HCT116 (cell line): ENCODE results near the gene SNTG2. TPM values are rescaled to one million over a fixed set of nuclear protein-coding genes. Genes with fewer than 3 reads are reported as not detected.

ENCODE experiments used
- ATAC-seq: fragments of 200-7000 bp; cut with Tn5 transposase; 2 replicates; pipeline ENCODE4 v1.9.1; 2020; ENCODE audit warnings: mild to moderate bottlenecking, moderate library complexity
- BruUV-seq: library from RNA; stranded (reverse); fragments of 400-500 nt; replicated peaks from 2 replicates; lab custom pipeline; 2021; lab: Mats Ljungman, UMichigan
- CTCF ChIA-PET: fragments of 300-600 bp; sonication (Branson Sonifier 250); formaldehyde crosslinking; loops from one replicate; lab custom pipeline; 2021; ENCODE audit warnings: antibody characterized with exemption; lab: Charles Lee
- POLR2A ChIA-PET: fragments of 300-600, 350-600 bp; sonication (Branson Sonifier 250); formaldehyde crosslinking; loops from one replicate; lab custom pipeline; 2021; ENCODE audit warnings: antibody characterized with exemption; lab: Charles Lee
- RAD21 ChIA-PET, 2 experiments: fragments of 300-600 bp; sonication (Branson Sonifier 250); formaldehyde crosslinking; loops; one replicate each; lab custom pipeline; 2023; ENCODE audit warnings: low total read pairs in 2 of 2; ENCODE audit not compliant: uncharacterized antibody in 2 of 2, unreplicated experiment in 2 of 2, low non-redundant PET in 1 of 2; lab: Charles Lee
- DNase-seq: peaks from one replicate; pipeline ENCODE4 v3.0.0-alpha.2; 2010; ENCODE audit warnings: low read depth, low spot score
- H2AFZ ChIP-seq: fragments of 200-600 bp; shearing (Covaris generic), sonication (generic); 2 replicates; pipeline ENCODE4 v1.6.1; 2017; ENCODE audit warnings: low read depth, mixed run types, mixed read lengths, antibody characterized with exemption, low read length; ENCODE audit not compliant: poor library complexity, severe bottlenecking
- H3K27ac ChIP-seq: 2 replicates; pipeline ENCODE4 v1.5.1; 2012; ENCODE audit warnings: low read depth, low read length
- H3K27me3 ChIP-seq: fragments of 200-600 bp; sonication (generic); 2 replicates; pipeline ENCODE4 v1.6.1; 2016; ENCODE audit warnings: mixed run types, low read length, mixed read lengths; ENCODE audit not compliant: insufficient read depth
- H3K36me3 ChIP-seq, 2 experiments: fragments of 200-500 bp in 1 of 2; fragments of 200-600 bp in 1 of 2; sonication (Bioruptor generic) in 1 of 2; sonication (generic) in 1 of 2; 2 replicates each; pipeline versions ENCODE4 v1.5.1 to v1.6.1; 2014 to 2016; ENCODE audit warnings: low read length in 2 of 2, inconsistent platforms in 1 of 2, mixed read lengths in 1 of 2, mixed run types in 1 of 2; ENCODE audit not compliant: insufficient read depth in 2 of 2, control insufficient read depth in 1 of 2
- H3K4me1 ChIP-seq, 2 experiments: fragments of 200-600 bp in 1 of 2; sonication (generic) in 1 of 2; 2 replicates each; pipeline versions ENCODE4 v1.5.1 to v1.6.1; 2012 to 2017; ENCODE audit warnings: low read length in 2 of 2, inconsistent platforms in 1 of 2, mild to moderate bottlenecking in 1 of 2, mixed read lengths in 1 of 2, mixed run types in 1 of 2, moderate library complexity in 1 of 2; ENCODE audit not compliant: insufficient read depth in 2 of 2, control insufficient read depth in 1 of 2
- H3K4me2 ChIP-seq: fragments of 200-600 bp; sonication (generic); 2 replicates; pipeline ENCODE4 v1.6.1; 2017; ENCODE audit warnings: mixed run types, low read length, mixed read lengths
- H3K4me3 ChIP-seq, 2 experiments: fragments of 200-600 bp in 1 of 2; sonication (generic) in 1 of 2; replicated peaks in 1 of 2; 2 replicates each; pipeline ENCODE4 v1.5.1; 2011 to 2016; ENCODE audit warnings: low read length in 2 of 2, control low read depth in 1 of 2, low read depth in 1 of 2, mild to moderate bottlenecking in 1 of 2, mixed read lengths in 1 of 2, mixed run types in 1 of 2
- H3K79me2 ChIP-seq: fragments of 200-600 bp; sonication (generic); 2 replicates; pipeline ENCODE4 v1.6.1; 2017; ENCODE audit warnings: mild to moderate bottlenecking, mixed run types, low read length, moderate library complexity, mixed read lengths; ENCODE audit not compliant: insufficient read depth
- H3K9ac ChIP-seq: fragments of 200-600 bp; sonication (generic); 2 replicates; pipeline ENCODE4 v1.6.1; 2016; ENCODE audit warnings: low read length, mixed read lengths
- H3K9me2 ChIP-seq: fragments of 200-600 bp; sonication (generic), shearing (Covaris generic); 2 replicates; pipeline ENCODE4 v1.6.1; 2017; ENCODE audit warnings: mixed run types, mild to moderate bottlenecking, moderate library complexity; ENCODE audit not compliant: insufficient read depth
- H3K9me3 ChIP-seq, 2 experiments: fragments of 200-500 bp in 1 of 2; fragments of 200-600 bp in 1 of 2; sonication (Bioruptor generic) in 1 of 2; sonication (generic) in 1 of 2; 2 replicates each; pipeline ENCODE4 v1.6.1; 2014 to 2017; ENCODE audit warnings: low read length in 2 of 2, mixed read lengths in 2 of 2, inconsistent platforms in 1 of 2, low read depth in 1 of 2, mild to moderate bottlenecking in 1 of 2, mixed run types in 1 of 2, moderate library complexity in 1 of 2; ENCODE audit not compliant: control insufficient read depth in 1 of 2, insufficient read depth in 1 of 2
- H4K20me1 ChIP-seq: fragments of 200-600 bp; sonication (generic), shearing (Covaris generic); 2 replicates; pipeline ENCODE4 v1.6.1; 2017; ENCODE audit warnings: mixed run types, mild to moderate bottlenecking, moderate library complexity; ENCODE audit not compliant: insufficient read depth
- ATF3 ChIP-seq: IDR thresholded peaks from 2 replicates; pipeline ENCODE4 v1.6.1; 2012
- CBX3 ChIP-seq: IDR thresholded peaks from 2 replicates; pipeline ENCODE4 v1.6.1; 2012; ENCODE audit warnings: low read depth
- CEBPB ChIP-seq: IDR thresholded peaks from 2 replicates; pipeline ENCODE4 v1.6.1; 2012; ENCODE audit warnings: low read depth
- CTCF ChIP-seq, 3 experiments: fragments of 200-600 bp in 1 of 3; sonication (generic) in 1 of 3; IDR thresholded peaks in 2 of 3; conservative IDR thresholded peaks in 1 of 3; 2 replicates each; pipeline ENCODE4 v1.5.1; 2012 to 2017; ENCODE audit warnings: low read depth in 2 of 3, low read length in 2 of 3, antibody characterized with exemption in 1 of 3, borderline replicate concordance in 1 of 3, control low read depth in 1 of 3, mild to moderate bottlenecking in 1 of 3, mixed read lengths in 1 of 3, mixed run types in 1 of 3, moderate library complexity in 1 of 3; ENCODE audit not compliant: insufficient read depth in 1 of 3
- EGR1 ChIP-seq: IDR thresholded peaks from 2 replicates; pipeline ENCODE4 v1.6.1; 2012; ENCODE audit warnings: low read depth
- ELF1 ChIP-seq: IDR thresholded peaks from 2 replicates; pipeline ENCODE4 v1.6.1; 2012; ENCODE audit warnings: low read depth, borderline replicate concordance
- EZH2 ChIP-seq: fragments of 200-600 bp; sonication (generic); IDR thresholded peaks from 2 replicates; pipeline ENCODE4 v1.6.1; 2017; ENCODE audit warnings: antibody characterized with exemption, mixed run types
- EZH2phosphoT487 ChIP-seq: fragments of 200-600 bp; IDR thresholded peaks from 2 replicates; pipeline ENCODE4 v1.6.1; 2018; ENCODE audit warnings: antibody characterized with exemption, borderline replicate concordance
- FOSL1 ChIP-seq: IDR thresholded peaks from 2 replicates; pipeline ENCODE4 v1.6.1; 2012; ENCODE audit warnings: low read depth
- POLR2A ChIP-seq: IDR thresholded peaks from 2 replicates; pipeline ENCODE4 v1.7.0; 2011; ENCODE audit warnings: borderline replicate concordance; ENCODE audit not compliant: insufficient read depth, insufficient read length; ENCODE audit errors: extremely low read depth
- POLR2AphosphoS5 ChIP-seq: IDR thresholded peaks from 2 replicates; pipeline ENCODE4 v1.6.1; 2011; ENCODE audit warnings: mild to moderate bottlenecking, low read depth, low read length, moderate library complexity
- RAD21 ChIP-seq: IDR thresholded peaks from 2 replicates; pipeline ENCODE4 v1.6.1; 2012; ENCODE audit warnings: low read depth, mild to moderate bottlenecking
- SIN3A ChIP-seq: IDR thresholded peaks from 2 replicates; pipeline ENCODE4 v1.6.1; 2012; ENCODE audit warnings: low read depth
- SP1 ChIP-seq: IDR thresholded peaks from 2 replicates; pipeline ENCODE4 v1.6.1; 2012; ENCODE audit warnings: low read depth
- SRF ChIP-seq: IDR thresholded peaks from 2 replicates; pipeline ENCODE4 v1.6.1; 2012; ENCODE audit warnings: low read depth
- TCF7L2 ChIP-seq: IDR thresholded peaks from 2 replicates; pipeline ENCODE4 v1.7.0; 2011; ENCODE audit warnings: borderline replicate concordance, inconsistent platforms; ENCODE audit not compliant: insufficient read depth, insufficient read length; ENCODE audit errors: extremely low read depth
- YY1 ChIP-seq: IDR thresholded peaks from 2 replicates; pipeline ENCODE4 v1.6.1; 2011; ENCODE audit warnings: low read length, low read depth, moderate library complexity, mild to moderate bottlenecking; ENCODE audit not compliant: insufficient replicate concordance; ENCODE audit errors: extremely low read depth
- ZFX ChIP-seq: fragments of 450-650 bp; IDR thresholded peaks from 2 replicates; pipeline ENCODE4 v1.6.1; 2017
- ZNF274 ChIP-seq: fragments of 200-500 bp; sonication (Bioruptor generic); IDR thresholded peaks from 2 replicates; pipeline ENCODE4 v1.6.1; 2014; ENCODE audit warnings: mild to moderate bottlenecking, low read depth, low read length, inconsistent platforms
- intact Hi-C: fragments of 100-400 bp; cut with micrococcal nuclease; formaldehyde crosslinking; loops from 2 replicates; pipeline ENCODE4 v1.10.0; 2022
- total RNA-seq: library from RNA; stranded (reverse); gene quantifications from one replicate; pipeline ENCODE4 v1.2.1, GENCODE V29; 2021; ENCODE audit not compliant: unreplicated experiment
- TF ChIP-seq, protein P1 (sequence below): IDR thresholded peaks from 2 replicates; pipeline ENCODE4 v1.6.1; 2012

SNTG2 gene
- total RNA-seq, 1 experiment from 2014 or later = not detected

DNA sequence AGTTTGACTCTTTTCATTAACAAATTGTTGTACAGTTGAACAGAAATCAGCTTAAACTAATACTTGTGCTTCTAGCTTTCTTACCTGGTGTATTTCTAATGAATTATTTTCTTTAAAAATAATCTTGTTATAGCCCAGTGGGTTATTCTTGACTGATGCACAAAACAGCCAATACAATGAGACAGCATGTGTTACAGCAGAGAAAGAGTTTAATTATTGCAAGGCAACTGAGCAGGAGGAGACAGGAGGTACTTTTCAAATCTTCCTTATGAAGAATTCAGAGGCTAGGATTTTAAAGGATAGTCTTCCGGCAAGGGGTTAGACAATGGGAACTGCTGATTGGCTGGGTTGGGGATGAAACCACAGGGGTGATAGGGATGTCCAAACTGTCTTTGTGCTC, 398.1 kb downstream of the SNTG2 start:
- H4K20me1 ChIP-seq = no peaks in the 10 kb centered on the region
- POLR2A ChIA-PET = no interaction called here
- H3K4me3 ChIP-seq = no peak overlapping the region
- TF ChIP-seq, protein P1, sequence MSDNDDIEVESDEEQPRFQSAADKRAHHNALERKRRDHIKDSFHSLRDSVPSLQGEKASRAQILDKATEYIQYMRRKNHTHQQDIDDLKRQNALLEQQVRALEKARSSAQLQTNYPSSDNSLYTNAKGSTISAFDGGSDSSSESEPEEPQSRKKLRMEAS = no peak
- TF ChIP-seq ZNF274 (no peak), SRF (no peak), FOSL1 (no peak), EGR1 (no peak), TCF7L2 (no peak), YY1 (no peak), RAD21 (no peak), SP1 (no peak), SIN3A (no peak), ZFX (no peak), EZH2phosphoT487 (no peak)
- TF ChIP-seq, all 23 proteins: peak for 0
- ChIA-PET RAD21 (no interaction called here), CTCF (no interaction called here)
- no peak overlapping the region for H3K27ac ChIP-seq
- no TSS peak for BruUV-seq
- H3K27me3 ChIP-seq = 0 out of 2 replicates have a peak, but pooled peaks cover 2% of the 10 kb centered on the region
- H3K36me3 ChIP-seq = no peaks in the 10 kb centered on the region
- no peak overlapping the region for H3K4me2 ChIP-seq
- H3K79me2 ChIP-seq = no peaks in the 10 kb centered on the region
- no peak overlapping the region for H2AFZ ChIP-seq
- H3K9ac ChIP-seq = no peak overlapping the region
- intact Hi-C loops = no loop called here
- H3K9me3 ChIP-seq = peaks cover 0 to 6% of the 10 kb centered on the region in 2 experiments; a peak in 1 of 4 replicates
- DNase-seq = no peak
- no peaks in the 10 kb centered on the region for H3K9me2 ChIP-seq
- ATAC-seq = no peak
- no peaks in the 10 kb centered on the region for H3K4me1 ChIP-seq

DNA sequence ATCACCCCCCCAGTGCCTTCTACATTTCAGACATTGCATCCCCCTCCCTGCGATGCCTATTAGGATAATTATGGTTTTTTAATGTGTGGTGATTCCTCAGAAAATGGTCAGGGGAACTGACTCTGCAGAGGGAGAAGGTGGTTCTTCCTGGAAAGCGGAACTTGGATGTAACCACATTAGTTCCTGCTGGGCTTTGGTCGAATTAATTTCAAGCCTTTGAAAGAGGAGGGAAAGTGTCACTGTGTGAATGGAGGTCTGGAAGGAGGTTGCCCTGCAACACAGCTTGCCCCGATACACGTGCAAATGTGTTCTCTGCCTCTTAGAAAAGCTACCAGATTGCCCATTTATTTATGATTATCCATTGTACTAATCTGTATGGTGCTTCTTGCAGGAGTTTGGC, 399.5 kb downstream of the SNTG2 start:
- ChIA-PET CTCF (no interaction called here), POLR2A (no interaction called here), RAD21 (no interaction called here)
- H4K20me1 ChIP-seq = no peaks in the 10 kb centered on the region
- H3K9me3 ChIP-seq = peaks cover 0 to 6% of the 10 kb centered on the region in 2 experiments; a peak in 1 of 4 replicates
- H3K27ac ChIP-seq = no peak overlapping the region
- ATAC-seq (no peak), DNase-seq (no peak)
- no peak overlapping the region for H3K4me3 ChIP-seq
- H3K4me1 ChIP-seq = no peaks in the 10 kb centered on the region
- no peaks in the 10 kb centered on the region for H3K9me2 ChIP-seq
- H2AFZ ChIP-seq = no peak overlapping the region
- H3K36me3 ChIP-seq = no peaks in the 10 kb centered on the region
- intact Hi-C loops = no loop called here
- H3K79me2 ChIP-seq = no peaks in the 10 kb centered on the region
- BruUV-seq = no TSS peak
- 0 out of 2 replicates have a peak, but pooled peaks cover 2% of the 10 kb centered on the region for H3K27me3 ChIP-seq
- H3K4me2 ChIP-seq = no peak overlapping the region
- H3K9ac ChIP-seq = no peak overlapping the region
- TF ChIP-seq EGR1 (no peak), ATF3 (no peak), POLR2A (no peak), ELF1 (no peak), EZH2phosphoT487 (no peak), RAD21 (no peak), FOSL1 (no peak), SIN3A (no peak), EZH2 (no peak), CEBPB (no peak), CTCF (IDR thresholded peaks at IDR 0.05 in 2 of 3, conservative IDR thresholded peaks at IDR 0.05 in 1 of 3; ENCODE audit: borderline replicate concordance in 1 of 3, insufficient read depth in 1 of 3, low read depth in 2 of 3, low read length in 2 of 3) (no peak), CBX3 (no peak), POLR2AphosphoS5 (no peak), ZNF274 (no peak), TCF7L2 (no peak)
- TF ChIP-seq, protein P1 = no peak
